GM21515 (cell line): ENCODE measurements around the gene SAMD11.

Source experiments
- ATAC-seq: cut with Tn5 transposase; IDR thresholded peaks from one replicate; pipeline ENCODE4 v1.9.1; 2021; ENCODE audit not compliant: unreplicated experiment

Gene SAMD11

DNA sequence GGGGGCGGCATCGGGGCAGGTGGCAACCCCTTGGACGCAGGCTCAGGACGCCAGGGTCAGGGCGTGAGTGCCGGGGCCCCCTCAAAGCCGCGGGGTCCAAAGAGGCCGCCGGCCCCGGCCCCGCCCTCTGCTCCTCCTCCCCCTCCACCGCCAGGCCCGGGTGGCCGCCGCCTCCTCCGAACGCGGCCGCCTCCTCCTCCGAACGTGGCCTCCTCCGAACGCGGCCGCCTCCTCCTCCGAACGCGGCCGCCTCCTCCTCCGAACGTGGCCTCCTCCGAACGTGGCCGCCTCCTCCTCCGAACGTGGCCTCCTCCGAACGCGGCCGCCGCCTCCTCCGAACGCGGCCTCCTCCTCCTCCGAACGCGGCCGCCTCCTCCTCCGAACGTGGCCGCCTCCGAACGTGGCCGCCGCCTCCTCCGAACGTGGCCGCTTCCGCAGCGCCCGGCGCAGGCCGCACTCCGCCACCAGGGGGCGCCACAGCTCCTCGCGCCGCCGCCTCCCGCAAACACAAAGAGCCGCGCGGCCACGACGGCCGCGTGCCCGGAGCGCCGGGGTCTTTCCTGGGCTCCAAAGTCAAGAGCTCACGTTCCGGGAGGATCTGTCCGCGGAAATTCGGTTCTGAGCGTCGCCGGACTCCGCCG is 19.3 kb upstream of the SAMD11 start:
- no peak for ATAC-seq

DNA sequence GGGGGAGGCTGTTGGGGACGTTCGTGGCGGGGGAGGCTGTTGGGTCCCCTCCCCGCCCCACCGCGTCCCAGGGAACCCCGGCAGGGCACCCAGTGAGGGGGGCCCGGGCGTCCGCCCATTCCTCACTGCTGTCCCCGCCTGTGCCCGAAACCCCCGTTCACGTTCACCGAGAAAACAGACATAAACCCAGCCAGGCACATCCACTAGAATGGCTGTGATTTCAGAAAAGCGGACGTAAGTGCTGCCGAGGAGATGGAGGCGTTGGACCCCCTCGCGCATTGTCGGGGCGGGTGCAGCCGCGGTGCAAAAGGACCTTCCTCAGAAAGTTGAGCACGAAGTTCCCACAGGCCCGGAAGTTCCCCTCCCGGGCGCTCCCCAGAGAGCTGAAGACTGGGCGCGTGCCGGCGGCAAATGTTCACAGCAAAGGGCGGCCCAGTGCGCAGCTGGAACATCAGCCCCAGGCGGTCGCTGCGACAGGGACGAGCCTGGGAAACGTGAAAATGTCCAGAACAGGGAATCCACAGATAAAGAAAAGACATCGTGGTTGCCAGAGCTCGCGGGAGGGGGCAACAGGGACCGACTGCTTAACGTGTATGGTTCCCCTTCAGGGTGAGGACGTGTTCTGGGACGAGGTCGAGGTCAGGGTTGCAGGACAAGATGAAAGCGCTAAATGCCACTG is 18.5 kb upstream of the SAMD11 start:
- ATAC-seq = no peak

DNA sequence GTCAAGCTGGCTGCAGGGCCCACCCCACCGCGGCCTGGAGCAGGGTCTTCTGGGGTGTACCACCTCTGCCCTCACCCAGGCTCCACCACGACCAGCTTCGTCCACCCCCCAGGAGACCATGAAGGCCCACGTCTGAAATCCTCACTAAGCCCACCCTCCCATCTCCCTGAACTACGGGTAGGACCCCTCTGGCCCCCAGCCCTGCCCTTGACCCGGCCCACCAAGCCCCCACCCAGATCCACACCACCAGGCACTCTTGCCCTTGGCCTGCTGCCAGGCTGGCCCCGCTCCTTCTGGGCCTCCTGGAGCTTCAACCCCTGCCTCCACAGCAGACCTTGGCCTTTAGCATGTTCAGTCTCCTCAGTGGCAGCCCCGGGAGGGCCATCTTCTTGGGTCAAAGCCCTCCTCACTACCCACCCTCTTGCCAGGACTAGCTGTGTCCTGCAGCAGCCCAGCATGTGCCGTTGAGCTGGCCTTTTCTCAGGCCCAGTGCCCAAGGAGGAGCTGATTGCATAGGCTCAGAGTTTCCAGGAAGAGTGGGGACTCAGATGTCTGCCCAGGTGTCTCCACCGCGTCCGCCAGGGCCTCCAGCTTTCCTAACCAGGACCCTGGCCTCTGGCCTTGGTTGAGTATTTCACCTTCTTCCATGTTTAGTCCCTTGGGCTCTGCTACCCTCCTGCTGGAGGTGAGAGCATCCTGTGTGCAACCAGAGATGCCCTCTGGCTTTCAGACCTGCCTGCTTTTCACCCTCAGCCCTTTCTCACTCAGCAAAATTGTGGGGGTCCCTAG is 17.7 kb upstream of the SAMD11 start:
- ATAC-seq = no peak

DNA sequence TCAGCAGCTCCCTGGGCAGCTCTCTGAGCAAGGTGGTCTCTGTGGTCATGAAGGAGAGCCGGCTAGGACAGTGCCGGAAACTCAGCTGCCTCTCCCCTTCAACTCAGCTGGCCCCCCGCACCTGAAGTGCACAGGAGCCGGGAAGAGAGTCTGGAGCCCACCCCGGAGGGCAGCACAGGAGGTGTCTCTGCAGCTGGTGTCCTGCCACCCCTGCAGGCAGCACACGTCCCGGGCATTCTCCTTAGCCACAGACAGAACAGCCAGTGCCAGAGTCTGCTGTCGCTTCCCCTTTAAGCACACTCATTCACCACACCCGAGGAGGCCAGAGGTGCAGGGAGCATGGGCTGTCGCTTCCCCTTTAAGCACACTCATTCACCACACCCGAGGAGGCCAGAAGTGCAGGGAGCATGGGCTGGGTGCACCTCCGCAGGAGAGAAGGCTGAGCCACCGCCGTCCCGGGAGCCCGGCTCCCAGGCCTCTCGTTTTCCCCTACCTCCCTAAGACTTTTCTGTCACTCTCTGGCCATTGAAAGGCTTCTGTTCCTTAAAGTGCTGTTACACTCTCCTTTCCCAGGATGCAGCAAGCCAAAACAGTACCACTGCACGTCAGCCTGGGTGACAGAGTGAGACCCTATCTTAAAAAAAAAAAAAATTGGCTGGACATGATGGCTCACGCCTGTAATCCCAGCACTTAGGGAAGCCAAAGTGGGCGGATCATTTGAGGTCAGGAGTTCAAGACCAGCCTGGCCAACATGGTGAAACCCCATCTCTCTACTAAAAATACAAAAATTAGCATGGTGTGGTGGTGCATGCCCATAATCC is 16.9 kb upstream of the SAMD11 start:
- no peak for ATAC-seq

DNA sequence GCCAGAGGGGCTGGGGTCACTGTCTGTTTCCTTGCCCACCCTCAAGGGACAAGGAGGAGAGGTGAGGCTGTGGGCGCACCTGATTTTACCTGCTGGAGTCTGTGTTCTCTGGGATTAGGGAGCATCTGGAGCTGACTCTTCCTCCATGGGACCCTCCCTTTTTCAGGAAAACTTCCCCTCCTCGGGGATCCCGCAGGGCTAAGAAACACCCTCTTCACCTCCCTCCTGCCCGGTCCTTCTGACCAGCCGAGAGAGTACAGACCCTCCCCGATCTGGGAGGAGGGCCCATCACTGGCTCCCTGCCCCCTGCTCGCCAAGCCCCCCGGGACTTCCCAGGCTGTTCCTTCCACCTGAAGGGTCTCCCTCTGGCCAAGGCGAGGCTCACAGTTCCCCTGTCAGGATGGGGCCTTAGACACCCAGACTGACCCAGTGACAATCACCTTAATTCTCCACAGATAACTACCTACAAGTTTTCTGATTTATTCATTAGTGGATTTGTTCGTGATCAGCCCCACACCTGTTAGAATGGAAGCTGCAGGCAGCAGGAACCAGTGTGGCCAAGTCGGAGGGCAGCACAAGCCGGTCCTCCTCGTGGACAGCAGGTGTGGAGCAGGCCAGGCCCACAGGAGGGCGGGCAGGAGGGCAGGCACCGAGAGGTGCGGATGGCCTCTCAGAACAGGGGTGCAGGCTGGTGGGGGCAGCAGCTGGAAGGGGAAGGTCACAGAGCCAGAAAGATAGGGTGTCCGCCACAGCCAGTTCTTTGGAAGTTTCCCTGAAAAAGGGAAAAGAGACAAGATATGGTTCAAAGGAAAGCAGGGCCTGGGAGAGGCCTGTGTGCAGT is 15.9 kb upstream of the SAMD11 start:
- no peak for ATAC-seq

DNA sequence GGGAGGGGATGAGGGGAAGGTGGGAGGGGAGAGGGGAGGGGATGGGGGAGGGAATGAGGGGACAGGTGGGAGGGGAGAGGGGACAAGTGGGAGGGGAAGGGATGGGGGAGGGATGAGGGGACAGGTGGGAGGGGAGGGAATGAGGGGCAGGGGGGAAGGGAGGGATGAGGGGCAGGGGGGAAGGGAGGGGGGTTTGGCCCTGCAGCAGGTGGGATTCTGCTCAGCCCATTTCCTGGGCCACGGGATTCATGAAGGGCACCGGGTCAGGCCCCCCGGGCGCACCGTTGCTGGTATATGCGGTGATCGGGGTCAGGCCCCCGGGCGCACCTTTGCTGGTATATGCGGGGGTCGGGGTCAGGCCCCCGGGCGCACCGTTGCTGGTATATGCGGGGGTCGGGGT is 15.1 kb upstream of the SAMD11 start:
- ATAC-seq = no peak

DNA sequence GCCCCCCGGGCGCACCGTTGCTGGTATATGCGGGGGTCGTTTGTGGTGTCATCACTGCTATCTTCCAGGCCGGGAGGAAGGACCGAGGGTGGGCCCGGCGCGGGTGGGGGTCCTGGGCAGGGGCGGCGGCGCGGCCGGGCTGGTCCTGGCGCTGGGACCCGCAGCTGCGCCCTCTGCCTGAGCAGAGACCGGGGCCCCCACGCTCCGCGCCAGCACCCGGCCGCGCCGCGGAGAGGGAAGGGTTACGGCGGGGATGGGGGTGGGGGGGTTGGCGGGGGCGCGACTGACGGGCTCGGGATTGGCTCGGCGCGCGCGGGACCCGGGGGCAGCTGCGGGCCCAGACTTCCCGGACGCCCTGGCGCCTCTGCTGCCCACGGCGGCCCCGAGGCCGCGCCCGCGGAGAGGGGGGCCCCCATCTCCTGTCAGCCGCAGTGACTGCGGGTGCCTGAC is 13.8 kb upstream of the SAMD11 start:
- no peak for ATAC-seq

DNA sequence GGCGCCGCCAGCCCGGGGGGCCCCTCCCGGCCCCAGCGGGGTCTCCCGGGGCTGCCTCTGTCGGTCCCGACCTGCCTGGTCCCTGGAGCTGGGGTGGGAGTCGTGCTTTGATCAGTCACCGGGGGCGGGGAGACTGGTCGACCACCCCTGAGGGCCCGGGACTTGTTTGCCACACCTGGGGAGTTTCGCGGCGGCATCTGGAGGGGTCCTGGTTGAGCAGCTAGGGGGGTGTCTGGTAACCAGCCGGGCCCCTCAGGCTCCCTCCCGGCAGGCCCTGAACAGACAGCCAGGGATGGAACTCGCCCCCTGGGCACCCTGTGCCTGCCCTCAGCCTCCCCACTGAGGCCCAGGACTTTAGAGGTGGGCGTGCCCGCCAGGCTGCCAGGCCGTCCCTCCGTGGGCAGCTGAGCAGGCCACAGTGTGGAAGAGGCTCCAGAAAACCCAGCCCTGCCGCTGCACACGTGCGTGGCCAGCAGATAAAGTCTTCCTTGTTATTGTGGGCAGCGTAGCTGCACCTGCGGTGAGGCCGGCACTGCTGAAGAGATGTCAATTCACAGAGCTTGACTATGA is 13.3 kb upstream of the SAMD11 start:
- ATAC-seq = no peak

DNA sequence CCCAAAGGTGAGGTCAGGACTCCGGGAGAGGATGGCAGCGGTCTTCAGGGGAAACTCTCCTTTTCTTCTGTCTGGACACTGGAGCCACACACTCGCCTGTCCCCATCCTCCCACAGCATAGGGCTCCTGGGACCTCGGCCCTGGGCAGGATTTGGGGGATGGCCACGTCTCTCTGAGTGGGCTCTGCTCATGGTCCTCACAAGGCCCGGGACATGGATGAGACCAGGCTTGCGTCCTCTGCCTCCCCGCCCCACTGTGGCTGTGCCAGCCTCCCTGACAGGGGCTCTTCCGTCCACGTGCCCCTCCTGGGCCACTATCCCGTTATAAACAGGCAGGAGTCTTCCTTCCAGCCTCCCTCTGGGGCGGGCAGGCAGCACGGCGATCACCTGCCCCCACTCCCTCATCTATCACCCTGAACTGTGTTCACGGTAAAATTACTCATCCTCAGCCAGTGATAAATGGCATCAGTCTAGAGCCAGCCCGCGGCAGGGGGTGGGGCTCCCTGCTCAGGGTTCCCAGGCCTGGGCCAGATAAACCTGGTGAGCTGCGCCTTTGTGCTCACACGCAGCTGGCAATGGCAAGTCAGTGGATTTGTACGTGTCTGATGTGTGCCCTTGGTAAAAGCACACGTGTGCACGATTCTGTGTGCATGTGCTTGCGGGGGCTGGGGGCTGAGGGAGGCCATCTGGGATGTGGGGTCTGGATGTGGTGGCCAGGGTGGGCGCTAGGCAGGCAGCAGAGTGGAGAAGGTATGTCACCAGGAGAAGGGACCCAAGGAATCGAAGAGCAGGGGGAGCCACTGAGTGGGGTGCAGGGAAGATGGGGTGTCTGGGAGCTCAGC is 12.6 kb upstream of the SAMD11 start:
- no peak for ATAC-seq

DNA sequence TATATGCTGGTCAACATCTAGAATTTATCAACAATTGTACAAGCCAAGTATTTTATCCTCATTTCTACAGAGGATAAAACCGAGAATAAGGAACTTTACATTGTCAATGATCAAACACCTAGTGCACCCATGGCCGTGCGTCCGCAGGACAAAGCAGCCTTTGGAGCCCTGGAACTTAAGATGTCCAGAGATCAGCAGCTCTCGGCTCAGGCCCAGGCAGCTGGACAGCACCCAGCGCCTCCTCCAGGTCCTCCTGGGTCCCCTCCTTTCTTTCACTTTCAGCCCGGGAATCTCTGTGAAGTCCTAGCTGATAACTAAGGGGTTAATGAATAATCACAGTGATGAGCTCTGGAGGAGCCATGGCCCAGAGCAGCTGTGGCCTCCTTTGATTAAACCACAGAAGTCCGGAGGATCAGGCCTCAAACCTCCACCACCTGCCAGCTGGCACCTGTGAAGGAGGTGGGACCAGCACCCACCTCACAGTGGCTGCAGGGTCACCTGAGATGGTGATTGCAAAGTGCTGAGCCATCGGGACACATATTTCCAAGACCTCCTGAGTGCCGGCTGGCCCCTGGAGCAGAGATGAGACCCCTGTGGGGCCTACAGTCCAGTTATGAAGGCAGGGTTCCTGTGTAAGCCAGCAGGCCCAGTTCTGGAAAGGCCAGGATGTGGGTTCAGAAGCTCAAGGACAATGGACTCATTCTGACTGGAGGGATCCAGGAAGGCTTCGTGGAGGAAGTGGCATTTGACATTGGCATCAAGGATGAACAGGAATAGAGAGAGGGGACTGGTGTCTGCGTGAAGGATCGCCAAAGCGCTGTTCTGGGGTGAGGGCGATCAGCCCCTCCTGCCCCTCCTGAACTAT is 11.6 kb upstream of the SAMD11 start:
- no peak for ATAC-seq

DNA sequence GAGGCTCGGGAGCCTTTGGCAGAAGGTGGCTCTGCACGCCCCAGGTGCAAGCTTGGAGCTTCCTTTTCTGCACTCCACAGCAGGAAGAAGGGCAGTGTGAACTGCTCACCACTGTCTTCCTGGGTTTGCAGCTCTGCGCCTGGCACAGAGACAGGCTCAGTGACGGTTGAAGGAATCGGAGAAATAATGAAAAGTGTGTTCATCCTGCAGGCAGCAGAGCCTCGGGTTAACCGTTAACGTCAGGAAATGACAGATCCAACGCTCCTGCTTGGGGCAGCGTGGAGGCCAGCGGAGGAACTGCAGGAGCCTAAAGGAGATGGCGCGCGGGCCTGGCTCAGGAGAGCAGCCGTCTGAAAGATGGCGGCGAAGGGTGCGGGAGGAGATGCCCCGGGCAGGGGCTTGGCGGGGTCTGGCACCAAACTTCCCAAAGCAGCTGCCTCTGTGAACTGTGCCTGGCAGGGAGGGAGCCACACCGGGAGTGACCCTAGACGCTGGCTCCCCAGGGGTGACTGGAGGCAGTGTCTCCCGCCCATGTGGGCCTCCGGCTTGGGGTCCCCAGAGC is 10.9 kb upstream of the SAMD11 start:
- no peak for ATAC-seq

DNA sequence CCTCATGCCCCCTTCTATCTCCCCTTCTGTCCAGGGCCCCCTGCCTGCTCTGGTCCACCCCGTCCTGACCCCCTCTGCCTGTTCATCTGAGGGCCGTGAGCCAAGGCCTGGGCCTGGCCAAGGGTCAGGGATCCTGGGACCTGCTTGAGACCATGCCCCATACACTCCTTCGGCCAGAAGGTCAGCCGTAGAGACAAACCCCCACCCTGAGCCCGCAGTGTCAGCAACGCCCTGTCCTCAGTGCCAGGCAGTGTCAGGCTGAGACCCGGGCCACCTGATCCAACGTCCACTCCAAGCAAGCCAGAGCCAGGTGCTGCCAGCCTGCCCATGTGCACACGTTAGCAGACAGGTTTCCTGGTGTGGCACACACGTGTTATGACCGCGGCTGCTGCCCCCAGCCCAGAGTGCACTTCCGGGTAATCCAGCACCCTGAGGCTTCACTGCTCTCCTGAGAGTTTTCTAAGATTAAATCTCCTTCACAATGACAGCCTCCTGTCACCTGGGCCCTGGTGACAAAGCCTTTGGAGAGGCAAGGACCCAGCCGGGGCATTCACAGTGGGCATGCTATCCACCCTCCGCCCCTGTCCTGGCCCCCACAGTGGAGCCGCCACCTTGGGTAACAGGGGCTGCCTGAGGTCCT is 10.1 kb upstream of the SAMD11 start:
- ATAC-seq = no peak

DNA sequence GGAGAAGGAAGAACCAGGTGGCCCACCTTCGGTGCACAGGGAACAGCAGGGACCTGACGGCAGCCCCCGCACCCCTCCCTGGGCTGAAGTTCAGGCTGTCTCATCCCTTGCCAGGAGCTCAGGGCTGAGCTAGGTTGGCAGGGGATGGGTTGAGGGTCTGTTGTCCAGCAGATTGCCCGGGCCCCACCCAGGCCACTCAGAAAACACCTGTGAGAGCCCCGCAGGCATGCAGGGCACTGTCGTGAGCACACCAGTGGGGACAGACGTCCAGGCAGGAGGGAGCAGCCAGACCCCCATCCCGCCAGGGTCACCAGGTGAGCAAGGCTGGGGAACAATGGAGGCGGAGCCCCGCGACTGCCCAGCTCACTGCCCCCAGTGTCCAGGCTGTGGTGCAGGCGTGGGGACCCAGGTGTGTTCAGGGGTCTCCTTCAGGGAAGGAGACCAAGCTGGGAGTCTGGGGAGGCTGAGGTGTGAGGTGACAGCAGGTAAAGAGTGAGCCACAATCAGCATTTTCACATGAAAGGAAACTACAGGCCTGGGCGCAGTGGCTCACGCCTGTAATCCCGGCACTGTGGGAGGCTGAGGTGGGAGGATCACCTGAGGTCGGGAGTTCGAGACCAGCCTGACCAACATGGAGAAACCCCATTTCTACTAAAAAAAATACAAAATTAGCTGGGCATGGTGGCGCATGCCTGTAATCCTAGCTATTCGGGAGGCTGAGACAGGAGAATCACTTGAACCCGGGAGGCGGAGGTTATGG is 9.4 kb upstream of the SAMD11 start:
- ATAC-seq = no peak

DNA sequence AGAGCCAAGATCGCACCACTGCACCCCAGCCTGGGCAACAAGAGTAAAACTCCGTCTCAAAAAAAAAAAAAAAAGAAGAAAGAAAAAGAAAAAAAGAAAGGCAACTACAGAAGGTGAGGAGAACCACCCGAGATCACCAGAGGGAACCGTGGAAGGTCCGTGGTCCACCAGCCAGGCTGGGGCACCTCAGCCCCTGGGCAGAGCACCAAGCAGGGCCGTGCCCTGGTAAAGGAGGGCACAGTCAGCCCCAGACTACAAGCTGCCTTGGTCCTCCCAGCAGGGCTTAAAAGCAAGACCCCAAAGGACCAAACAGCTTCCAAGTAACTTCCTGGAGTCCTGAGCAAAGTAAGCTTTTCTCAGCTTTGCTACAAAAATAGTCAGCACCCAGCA is 8.8 kb upstream of the SAMD11 start:
- ATAC-seq = no peak

DNA sequence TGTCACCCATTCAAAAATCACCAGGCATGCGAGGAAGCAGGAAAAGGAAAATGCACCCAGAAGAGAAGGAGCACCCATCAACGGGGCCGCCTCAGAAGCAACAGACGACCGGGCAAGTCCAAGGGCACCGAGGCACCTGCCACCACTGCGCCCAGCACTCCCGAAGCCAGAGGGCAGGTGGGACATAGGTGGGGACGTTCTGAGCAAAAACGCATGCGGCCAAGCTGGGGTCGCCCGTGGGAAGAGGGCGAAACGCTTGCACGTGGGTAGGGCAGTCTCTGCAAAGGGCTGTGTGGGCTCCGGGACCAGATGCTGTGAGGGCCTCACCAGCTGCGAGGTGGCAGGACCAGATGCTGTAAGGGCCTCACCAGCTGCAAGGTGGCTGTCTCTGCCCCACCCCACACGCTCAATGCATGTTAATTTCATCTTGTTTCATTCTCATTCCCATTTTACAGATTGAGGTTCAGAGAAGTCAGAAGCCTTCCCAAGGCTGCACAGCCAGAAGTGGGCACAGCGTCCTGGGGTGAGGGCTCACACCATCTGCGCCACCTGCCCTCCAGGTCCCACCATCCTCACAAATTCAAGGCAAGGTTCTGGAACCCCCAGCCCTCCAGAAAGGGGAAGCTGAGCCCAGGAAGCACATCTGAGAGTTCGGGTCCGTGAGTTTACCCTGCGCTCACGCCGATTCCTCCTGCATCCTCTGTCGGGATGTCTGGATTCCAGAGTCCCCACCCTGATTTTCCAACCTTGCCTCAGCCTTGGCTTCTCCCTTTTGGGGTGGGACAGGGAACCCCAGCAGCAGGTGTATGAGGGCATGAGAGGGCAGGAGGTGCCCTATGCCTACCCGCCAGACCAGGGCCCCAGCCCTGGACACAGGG is 8.2 kb upstream of the SAMD11 start:
- ATAC-seq = no peak
